ENCODE data around the gene C1QTNF8.

The C1QTNF8 gene

DNA sequence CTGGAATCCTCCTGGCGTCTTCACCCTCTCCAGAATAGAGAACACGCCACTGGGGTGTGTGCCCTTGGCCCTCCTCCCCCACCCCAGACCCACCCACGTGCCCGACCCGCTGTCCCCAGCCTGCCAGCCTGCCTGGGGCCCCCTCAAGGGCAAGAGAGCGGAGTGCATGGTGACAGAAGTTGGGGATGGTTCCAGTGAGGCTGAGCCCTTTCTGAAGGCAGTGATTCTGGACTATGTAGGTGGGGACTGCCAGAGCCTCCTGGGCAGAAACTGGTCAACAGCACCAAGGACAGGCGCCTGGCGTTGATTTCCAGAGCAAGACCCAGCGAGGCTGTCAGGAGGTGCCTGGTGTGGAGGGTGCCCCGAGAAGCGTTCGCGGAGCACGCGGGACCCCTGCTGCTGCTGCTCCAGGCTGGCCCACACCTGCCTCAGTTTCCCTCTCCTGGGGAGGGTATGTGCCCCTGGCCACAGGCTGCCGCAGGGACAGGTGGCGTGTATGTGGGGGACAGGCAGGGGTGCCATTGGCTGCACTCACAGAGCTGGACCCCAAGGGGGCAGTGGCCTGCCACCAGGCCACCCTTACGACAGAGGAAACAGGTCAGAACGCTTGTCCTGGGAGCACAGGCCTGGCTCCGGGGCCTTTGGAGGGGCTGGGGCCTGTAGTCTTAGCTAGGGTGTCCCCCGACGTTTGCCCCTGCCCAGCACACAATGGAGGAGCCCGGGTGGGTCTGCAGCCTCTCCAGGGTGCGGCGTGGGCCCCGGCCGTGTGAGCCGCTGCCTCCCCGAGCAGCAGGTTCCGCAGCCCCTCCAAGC lies 22.3 kb downstream of the C1QTNF8 start:
- DNase-seq, result no peak

- DNase-seq, result no peak
Measured at GRCh38 chr16:1073262-1073558, 22.8 kb downstream of the C1QTNF8 start.

DNA sequence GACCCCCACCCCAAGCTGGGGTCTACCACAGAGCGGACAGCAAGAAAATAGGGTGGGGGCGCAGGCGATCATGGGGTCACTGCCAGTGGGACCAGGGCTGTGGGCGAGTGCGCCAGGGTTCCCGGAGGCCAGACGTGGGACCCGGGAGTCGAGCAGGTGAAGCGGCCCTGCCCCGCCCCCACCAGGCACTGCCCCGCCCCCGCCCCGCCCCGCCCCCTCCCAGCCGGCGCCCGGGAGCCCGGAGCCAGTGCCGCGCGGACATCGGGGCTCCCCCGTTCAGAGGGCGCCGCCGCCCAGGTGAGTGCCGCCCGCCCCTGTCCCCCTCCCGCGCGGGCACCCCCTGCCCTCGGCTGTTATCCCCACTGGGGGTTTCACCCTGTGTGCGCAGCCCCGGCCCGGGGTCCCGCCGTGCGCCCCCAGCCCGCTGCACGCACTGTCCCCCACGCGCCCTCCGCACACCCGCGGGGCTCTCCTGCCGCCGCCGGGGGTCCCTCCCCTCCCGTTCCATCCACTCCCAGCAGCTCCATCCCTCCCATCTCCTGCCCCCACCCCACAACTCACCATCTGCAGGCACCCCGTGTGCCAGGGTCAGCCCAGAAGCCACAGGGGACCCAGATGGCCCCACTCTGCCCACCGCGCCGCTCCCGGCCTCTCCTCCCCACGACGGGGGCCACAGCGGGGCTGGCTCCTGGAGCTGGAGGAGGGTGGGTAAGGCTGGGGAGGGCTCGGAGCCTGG lies 23.4 kb downstream of the C1QTNF8 start, which contains the start of gene SSTR5:
SSTR5 (plus strand) TSS at position 222 of the 736 bp plus-strand sequence. CDS start 6,122 bp downstream, outside the sequence.
- no peak for DNase-seq

GRCh38 chr16:1071561-1072225 lies 24.4 kb downstream of the C1QTNF8 start:
- DNase-seq, result no peak

- DNase-seq, result no peak
Measured at GRCh38 chr16:1070864-1071408, 25.1 kb downstream of the C1QTNF8 start.

DNA sequence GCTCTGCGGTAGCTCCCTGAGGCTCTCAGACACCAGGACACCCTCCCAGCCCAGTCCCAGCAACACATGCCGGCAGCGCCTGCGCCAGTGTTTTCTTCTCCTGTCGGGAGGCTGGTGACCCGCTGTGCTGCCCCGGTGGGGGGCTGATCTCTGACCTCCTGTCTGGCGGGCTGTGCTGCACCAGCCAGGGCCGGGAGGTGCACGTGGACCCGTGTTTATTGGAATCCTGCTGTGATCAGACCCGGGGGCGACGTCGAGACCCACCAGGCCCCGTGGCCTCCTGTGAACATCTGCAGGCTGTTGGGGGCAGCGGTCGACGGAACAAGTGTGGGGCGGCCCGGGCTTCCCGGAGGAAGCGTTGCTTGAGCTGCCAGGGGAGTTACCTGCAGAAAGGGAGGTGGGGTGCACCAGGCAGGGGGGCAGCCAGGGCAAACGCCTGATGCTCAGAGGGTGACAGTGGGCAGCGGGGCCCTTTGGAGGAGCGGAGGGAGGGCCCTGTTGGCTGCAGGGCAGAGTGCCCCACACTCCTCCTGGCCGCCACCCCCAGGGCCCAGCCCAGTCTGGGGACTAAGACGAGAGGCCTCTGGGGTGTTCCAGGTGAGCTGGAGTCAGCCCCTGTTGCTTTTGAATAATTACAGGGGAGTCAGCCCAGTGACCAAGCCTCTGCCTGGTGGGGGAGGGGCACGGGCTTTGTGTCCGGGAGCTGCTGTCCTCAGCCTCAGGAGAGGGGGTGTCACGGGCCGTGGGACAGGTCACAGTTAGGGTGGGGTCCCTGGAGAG lies 25.8 kb downstream of the C1QTNF8 start:
- DNase-seq, result no peak

- DNase-seq, result no peak
Measured at GRCh38 chr16:1069154-1069553, 26.9 kb downstream of the C1QTNF8 start.

DNA sequence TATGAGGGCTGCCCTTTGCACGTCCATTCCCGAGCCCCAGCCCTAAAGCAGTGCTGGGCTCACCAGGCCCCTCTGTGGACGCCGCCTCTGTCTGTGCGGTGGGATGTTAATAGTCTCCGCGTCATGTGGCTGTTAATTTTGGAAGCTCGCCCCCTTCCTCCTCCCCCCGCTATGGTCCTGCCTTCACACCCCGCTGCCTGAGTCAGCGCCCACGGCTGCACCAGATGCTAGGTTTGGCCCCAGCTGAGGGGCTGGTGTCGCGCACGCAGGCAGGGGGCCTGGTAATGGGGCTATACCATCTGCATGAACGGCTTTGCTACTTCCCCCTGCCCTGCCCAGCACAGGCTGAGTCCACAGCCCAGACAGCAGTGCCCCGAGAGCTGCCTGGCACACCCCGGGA lies 27.6 kb downstream of the C1QTNF8 start:
- DNase-seq, result no peak

DNA sequence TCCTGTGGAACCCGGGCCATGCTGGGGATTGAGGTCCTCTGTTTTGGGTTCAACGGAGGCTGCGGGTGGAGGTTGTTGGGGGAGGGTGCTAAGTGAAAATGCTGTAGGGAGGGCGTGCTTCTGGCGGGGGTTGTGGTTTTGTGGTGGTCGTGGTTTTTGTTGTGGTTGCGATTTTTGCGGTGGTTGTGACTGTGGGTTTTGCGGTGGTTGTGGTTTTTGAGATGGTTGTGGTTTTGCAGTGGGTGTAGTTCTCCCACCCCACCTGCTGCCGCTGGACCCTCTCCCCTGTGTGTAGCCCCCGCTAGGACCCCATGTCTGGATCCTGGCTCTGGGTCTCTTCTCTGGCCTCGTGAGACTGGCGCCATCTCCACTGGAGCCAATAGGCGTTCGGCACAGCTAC lies 28.4 kb downstream of the C1QTNF8 start:
- DNase-seq, result no peak

DNA sequence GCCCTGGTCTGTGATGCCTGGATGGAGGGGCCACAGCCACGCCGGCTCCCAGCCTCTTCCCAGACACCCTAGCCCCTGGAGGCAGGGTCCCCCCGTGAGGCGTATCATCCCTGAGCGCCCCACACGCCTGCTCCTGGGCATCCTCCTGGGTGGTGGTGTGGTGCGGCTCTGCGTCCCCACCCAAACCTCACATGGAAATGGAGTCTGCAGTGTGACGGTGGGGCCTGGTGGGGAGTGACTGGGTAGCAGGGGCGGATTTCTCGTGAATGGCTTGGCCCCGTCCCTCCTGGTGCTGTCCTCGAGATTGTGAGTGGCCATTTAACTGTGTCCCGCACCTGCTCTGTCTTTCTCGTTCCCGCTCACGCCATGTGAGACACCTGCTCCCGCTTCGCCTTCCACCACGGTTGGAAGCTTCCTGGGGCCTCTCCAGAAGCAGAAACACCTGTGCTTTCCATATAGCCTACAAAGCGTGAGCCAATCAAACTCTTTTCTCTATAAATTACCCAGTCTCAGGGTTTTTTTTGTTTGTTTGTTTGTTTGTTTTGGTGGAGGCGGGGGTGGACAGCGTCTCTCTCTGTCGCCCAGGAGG lies 29.4 kb downstream of the C1QTNF8 start:
- no peak for DNase-seq

DNA sequence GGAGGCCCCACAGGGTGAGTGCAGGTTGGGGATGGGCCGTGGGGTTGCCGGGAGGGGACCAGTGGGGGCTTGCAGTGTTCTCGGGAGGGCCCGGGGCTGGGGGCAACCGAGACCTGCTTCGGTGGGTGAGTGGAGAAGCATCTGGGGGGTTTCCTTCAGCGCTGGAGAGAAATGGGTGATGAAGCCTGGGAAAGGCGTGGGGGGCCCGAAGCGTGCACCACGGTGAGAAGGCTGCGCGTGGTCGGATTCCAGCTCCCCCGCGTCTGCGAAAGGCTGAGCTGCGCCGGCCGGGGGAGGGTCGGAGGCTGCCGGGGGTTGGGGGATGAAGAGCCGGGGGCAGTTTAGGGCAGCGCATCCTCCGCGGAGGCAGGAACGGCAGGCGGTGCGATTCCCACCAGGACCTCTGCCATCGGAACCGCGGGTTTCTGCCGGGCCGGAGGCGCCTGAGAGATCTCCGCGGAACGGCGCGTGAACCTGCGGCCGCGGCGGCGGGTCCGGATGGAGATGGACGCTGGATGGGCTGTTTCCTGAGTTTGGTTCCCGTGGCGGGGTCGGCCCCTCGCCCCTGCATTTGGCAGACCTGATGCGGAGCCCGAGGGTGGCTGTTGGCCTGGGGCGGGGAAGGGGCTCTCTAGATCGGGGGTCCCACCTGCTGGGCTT lies 30.4 kb downstream of the C1QTNF8 start:
- no peak for DNase-seq

DNA sequence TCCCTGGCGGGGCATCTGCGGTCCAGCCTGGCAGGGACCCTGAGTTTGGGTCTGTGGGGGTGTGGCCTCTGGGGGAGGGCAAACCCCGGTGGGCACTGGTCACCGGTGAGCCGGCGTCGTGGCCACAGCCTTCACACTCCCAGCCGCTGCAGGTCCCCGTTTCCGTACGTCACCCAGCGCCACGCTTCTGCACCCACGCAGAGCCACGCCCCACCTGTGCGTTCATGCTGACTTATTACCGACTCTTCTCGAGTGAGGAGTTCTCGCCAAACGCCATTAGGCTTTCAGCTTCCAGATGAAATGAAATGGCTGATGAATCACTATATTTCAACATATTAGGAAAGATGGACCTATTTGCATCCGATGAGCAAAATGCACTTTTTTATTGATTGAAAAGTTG lies 32.3 kb downstream of the C1QTNF8 start:
- no peak for DNase-seq

GRCh38 chr16:1062895-1063294 lies 33.1 kb downstream of the C1QTNF8 start:
- no peak for DNase-seq

DNA sequence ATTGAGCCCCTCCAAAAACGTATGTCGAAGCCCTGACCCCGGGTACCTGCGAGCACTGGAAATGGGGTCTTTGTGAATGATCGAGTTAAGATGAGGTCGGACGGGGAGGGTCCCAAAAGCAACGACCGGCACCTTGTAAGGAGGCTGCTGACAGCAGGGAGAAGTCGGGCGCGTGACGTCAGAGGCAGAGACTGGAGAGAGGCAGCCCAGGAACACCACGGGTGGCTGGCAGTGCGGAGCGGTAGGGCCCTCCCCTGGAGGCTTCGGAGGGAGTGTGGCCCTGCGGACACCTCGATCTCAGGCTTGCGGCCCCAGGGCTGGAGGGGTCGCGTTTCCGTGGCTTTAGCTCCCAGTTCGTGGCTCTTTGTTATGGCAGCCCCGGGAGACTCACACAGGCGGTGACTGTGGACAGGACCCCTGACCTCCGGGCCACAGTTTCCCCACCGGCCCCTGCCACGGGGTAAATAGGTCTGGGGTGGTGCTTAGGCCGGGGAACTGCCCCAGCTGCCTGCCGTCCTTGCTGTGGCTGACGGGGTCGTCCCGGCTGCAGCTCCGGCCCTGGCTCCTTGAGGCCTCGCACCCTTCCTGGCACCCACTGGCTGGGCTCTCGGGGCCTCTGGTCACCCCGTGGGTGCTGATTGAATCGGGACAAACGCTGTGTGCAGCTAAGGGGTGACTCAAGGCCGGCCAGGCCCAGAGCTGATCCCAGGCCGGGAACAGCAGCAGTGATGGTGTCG lies 34.1 kb downstream of the C1QTNF8 start:
- DNase-seq, result no peak

- no peak for DNase-seq
Measured at GRCh38 chr16:1060416-1061340, 35.4 kb downstream of the C1QTNF8 start.

- DNase-seq, result no peak
Measured at GRCh38 chr16:1059310-1059709, 36.7 kb downstream of the C1QTNF8 start.

GRCh38 chr16:1058216-1058615 lies 37.8 kb downstream of the C1QTNF8 start:
- no peak for DNase-seq

GRCh38 chr16:1057252-1057932 lies 38.7 kb downstream of the C1QTNF8 start:
- DNase-seq, result peak; percentile 62 to 63

- DNase-seq, result no peak
Measured at GRCh38 chr16:1056196-1056595, 39.8 kb downstream of the C1QTNF8 start.
